Neural progenitor cell (in vitro differentiated cells): ENCODE data around the gene BTG2. TPM values are rescaled to one million over a fixed set of nuclear protein-coding genes. Genes with fewer than 3 reads are reported as not detected.

Experiments
- DNase-seq: peaks from one replicate; pipeline ENCODE4 v3.0.0-alpha.2; 2016; ENCODE audit warnings: low spot score
- H2AFZ ChIP-seq: fragments of 200-600 bp; sonication (generic); replicated peaks from 2 replicates; pipeline ENCODE4 v1.6.1; 2016; ENCODE audit warnings: antibody characterized with exemption
- H3F3A ChIP-seq: fragments of 200-600 bp; sonication (generic); 2 replicates; pipeline ENCODE4 v1.6.1; 2016; ENCODE audit warnings: antibody characterized with exemption, low read depth
- H3K27ac ChIP-seq: fragments of 200-600 bp; sonication (generic); 2 replicates; pipeline ENCODE4 v1.5.1; 2016; ENCODE audit warnings: mild to moderate bottlenecking
- H3K27me3 ChIP-seq: fragments of 200-600 bp; sonication (generic); 2 replicates; pipeline ENCODE4 v1.6.1; 2016; ENCODE audit warnings: mild to moderate bottlenecking, moderate library complexity
- H3K36me3 ChIP-seq: fragments of 200-600 bp; sonication (generic); 2 replicates; pipeline ENCODE4 v1.5.1; 2016
- H3K4me1 ChIP-seq: fragments of 200-600 bp; sonication (generic); 2 replicates; pipeline ENCODE4 v1.6.1; 2016; ENCODE audit warnings: mixed run types
- H3K4me2 ChIP-seq: fragments of 200-600 bp; sonication (generic); 2 replicates; pipeline ENCODE4 v1.6.1; 2016
- H3K4me3 ChIP-seq: fragments of 200-600 bp; sonication (generic); 2 replicates; pipeline ENCODE4 v1.5.1; 2016
- H3K79me2 ChIP-seq: fragments of 200-600 bp; sonication (generic); 2 replicates; pipeline ENCODE4 v1.6.1; 2016; ENCODE audit warnings: low read depth
- H3K9ac ChIP-seq: fragments of 200-600 bp; sonication (generic); 2 replicates; pipeline ENCODE4 v1.6.1; 2016
- H3K9me3 ChIP-seq: fragments of 200-600 bp; sonication (generic); 2 replicates; pipeline ENCODE4 v1.5.1; 2016; ENCODE audit warnings: low read depth
- H4K20me1 ChIP-seq: fragments of 200-600 bp; sonication (generic); 2 replicates; pipeline ENCODE4 v1.6.1; 2016; ENCODE audit warnings: low read depth
- H3K27ac Mint-ChIP-seq: 3 replicates; pipeline ENCODE4 v1.8.0; 2021; ENCODE audit warnings: mixed read lengths
- H3K27me3 Mint-ChIP-seq: 2 replicates; pipeline ENCODE4 v1.8.0; 2022; ENCODE audit warnings: low read depth, mild to moderate bottlenecking, inconsistent platforms, moderate library complexity, mixed read lengths; ENCODE audit not compliant: insufficient read depth
- H3K36me3 Mint-ChIP-seq: 3 replicates; pipeline ENCODE4 v1.8.0; 2021; ENCODE audit warnings: mixed read lengths
- H3K4me1 Mint-ChIP-seq: 3 replicates; pipeline ENCODE4 v1.8.0; 2021; ENCODE audit warnings: mixed read lengths
- H3K4me3 Mint-ChIP-seq: 3 replicates; pipeline ENCODE4 v1.8.0; 2021; ENCODE audit warnings: mild to moderate bottlenecking, moderate library complexity, mixed read lengths
- H3K9me3 Mint-ChIP-seq: 3 replicates; pipeline ENCODE4 v1.8.0; 2020; ENCODE audit warnings: mixed read lengths
- EZH2 ChIP-seq: fragments of 200-600 bp; sonication (generic); IDR thresholded peaks from 2 replicates; pipeline ENCODE4 v1.6.1; 2017; ENCODE audit warnings: antibody characterized with exemption, mild to moderate bottlenecking, moderate library complexity
- EZH2phosphoT487 ChIP-seq: fragments of 200-600 bp; sonication (generic); IDR thresholded peaks from 2 replicates; pipeline ENCODE4 v1.6.1; 2017; ENCODE audit warnings: antibody characterized with exemption
- total RNA-seq: library from RNA; depleted of rRNA; stranded (reverse); fragments of >200 nt; gene quantifications from 2 replicates; pipeline ENCODE4 v1.2.3, GENCODE V29; 2015; ENCODE audit warnings: low replicate concordance
- TF ChIP-seq, protein P1 (sequence below): fragments of 200-600 bp; sonication (generic); IDR thresholded peaks from 2 replicates; pipeline ENCODE4 v1.5.1; 2017; ENCODE audit warnings: antibody characterized with exemption, mild to moderate bottlenecking

The BTG2 gene
- total RNA-seq, 1 donor from 2014 or later, result 26.5 TPM

DNA sequence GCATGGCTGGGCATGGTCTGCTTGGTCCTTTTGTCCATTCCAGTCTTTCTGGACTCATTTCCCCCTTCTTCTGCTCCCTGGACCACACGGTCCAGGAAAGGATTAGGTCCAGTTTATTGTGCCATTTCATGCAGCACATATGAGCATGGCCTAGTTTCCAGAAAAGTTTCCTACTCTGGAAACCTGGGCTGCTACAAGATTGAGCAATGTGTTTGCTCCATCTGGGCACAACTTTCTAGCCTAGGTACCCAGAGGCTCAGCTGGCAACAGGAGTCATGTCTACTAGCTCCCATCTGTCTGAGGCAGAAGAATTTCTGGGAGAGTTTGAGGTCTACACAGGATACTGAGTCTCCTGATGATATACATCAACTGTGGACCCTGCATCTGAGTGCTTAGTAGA, 30.8 kb downstream of the BTG2 start:
- H3K4me3 Mint-ChIP-seq, result no peak overlapping the region
- no peaks in the 10 kb centered on the region for H3K9me3 Mint-ChIP-seq
- H4K20me1 ChIP-seq, result no peaks in the 10 kb centered on the region
- no peak overlapping the region for H3K27ac ChIP-seq
- TF ChIP-seq EZH2 (no peak), EZH2phosphoT487 (no peak)
- TF ChIP-seq, protein P1, sequence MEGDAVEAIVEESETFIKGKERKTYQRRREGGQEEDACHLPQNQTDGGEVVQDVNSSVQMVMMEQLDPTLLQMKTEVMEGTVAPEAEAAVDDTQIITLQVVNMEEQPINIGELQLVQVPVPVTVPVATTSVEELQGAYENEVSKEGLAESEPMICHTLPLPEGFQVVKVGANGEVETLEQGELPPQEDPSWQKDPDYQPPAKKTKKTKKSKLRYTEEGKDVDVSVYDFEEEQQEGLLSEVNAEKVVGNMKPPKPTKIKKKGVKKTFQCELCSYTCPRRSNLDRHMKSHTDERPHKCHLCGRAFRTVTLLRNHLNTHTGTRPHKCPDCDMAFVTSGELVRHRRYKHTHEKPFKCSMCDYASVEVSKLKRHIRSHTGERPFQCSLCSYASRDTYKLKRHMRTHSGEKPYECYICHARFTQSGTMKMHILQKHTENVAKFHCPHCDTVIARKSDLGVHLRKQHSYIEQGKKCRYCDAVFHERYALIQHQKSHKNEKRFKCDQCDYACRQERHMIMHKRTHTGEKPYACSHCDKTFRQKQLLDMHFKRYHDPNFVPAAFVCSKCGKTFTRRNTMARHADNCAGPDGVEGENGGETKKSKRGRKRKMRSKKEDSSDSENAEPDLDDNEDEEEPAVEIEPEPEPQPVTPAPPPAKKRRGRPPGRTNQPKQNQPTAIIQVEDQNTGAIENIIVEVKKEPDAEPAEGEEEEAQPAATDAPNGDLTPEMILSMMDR, result no peak
- peak overlapping the region; percentile 18 for H2AFZ ChIP-seq
- peaks cover 17% of the 10 kb centered on the region for H3K27me3 ChIP-seq
- no peak for DNase-seq
- H3K4me3 ChIP-seq, result no peak overlapping the region
- H3K27ac Mint-ChIP-seq, result no peak overlapping the region
- H3K36me3 ChIP-seq, result no peaks in the 10 kb centered on the region
- peaks cover 12% of the 10 kb centered on the region for H3K27me3 Mint-ChIP-seq
- H3K79me2 ChIP-seq, result no peaks in the 10 kb centered on the region
- no peaks in the 10 kb centered on the region for H3K36me3 Mint-ChIP-seq
- peaks cover 11% of the 10 kb centered on the region for H3K4me1 Mint-ChIP-seq
- peaks cover 3% of the 10 kb centered on the region for H3K4me1 ChIP-seq
- H3K4me2 ChIP-seq, result no peak overlapping the region
- H3K9me3 ChIP-seq, result no peaks in the 10 kb centered on the region
- no peaks in the 10 kb centered on the region for H3F3A ChIP-seq
- H3K9ac ChIP-seq, result no peak overlapping the region

DNA sequence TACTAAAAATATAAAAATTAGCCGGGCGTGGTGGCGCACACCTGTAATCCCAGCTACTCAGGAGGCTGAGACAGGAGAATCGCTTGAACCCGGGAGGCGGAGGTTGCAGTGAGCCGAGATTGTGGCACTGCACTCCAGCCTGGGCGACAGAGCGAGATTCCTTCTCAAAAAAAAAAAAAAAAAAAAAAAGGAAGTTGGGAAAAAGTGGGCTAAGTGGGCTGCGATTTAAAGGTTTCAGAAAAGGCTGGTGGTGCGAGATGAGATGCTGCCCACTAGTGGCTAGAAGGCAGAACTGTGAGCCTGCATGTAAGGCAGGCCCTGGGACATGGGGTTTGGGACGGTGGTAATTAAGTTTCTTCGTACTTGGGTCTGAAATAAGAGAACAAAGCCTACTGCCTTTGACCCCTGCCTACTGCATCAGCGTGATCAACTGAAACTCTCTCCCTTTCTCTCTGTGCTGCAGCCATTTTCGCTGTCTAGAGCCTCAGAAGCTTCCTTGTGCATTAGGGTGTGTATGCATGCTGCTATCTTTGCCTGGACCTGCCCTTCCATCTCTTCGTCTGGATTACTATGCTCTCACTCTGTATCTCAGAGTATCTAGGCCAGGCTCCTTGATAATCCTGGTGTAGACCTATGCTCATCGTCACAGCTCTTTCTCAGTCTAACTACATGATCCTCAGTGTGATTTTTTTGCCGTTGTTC, 33.2 kb downstream of the BTG2 start:
- H3K9me3 Mint-ChIP-seq, result no peaks in the 10 kb centered on the region
- H3F3A ChIP-seq, result no peaks in the 10 kb centered on the region
- H3K4me1 ChIP-seq, result peaks cover 3% of the 10 kb centered on the region
- no peaks in the 10 kb centered on the region for H3K9me3 ChIP-seq
- peaks cover 16% of the 10 kb centered on the region for H3K27me3 ChIP-seq
- H3K36me3 ChIP-seq, result no peaks in the 10 kb centered on the region
- H3K9ac ChIP-seq, result no peak overlapping the region
- H3K4me3 Mint-ChIP-seq, result no peak overlapping the region
- H3K27ac ChIP-seq, result no peak overlapping the region
- H3K4me1 Mint-ChIP-seq, result peaks cover 25% of the 10 kb centered on the region
- H3K4me2 ChIP-seq, result no peak overlapping the region
- DNase-seq, result peak; percentile 80
- H2AFZ ChIP-seq, result no peak overlapping the region
- TF ChIP-seq, protein P1, result peak; percentile 78
- no peak for TF ChIP-seq EZH2phosphoT487
- H4K20me1 ChIP-seq, result no peaks in the 10 kb centered on the region
- H3K79me2 ChIP-seq, result no peaks in the 10 kb centered on the region
- no peak overlapping the region for H3K4me3 ChIP-seq
- H3K36me3 Mint-ChIP-seq, result no peaks in the 10 kb centered on the region
- peaks cover 13% of the 10 kb centered on the region for H3K27me3 Mint-ChIP-seq
- H3K27ac Mint-ChIP-seq, result no peak overlapping the region

DNA sequence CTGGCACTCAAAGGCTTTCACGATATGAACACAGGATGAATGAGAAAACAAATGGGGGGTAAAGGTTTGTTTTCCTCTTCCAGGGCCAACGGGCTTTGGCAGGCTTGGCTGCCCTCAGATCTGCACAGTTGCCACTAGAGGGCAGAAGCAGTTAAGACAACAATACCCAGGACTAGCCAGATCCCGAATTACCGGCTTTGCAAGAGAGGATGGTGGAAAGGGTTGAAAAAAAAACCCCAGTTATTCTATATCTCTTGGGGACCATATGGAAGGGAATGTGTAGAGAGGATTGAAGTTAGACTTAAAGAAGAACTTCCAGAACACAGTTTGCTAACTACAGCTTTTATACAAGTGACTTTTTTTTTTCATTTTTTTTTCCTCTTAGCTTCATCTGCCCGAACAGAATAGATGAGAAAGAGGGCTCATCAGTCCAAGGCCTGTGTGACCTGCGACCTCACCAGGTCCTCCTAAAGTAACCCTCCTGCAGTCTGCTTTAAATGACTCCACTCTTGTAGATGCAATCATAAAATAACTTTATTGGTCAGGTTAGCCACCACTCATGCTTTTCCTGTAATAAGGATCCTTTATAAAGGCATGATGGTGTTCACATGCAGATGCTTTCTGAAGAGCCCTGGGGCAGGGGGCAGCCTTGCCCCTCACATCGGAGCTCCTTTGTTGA, 34.9 kb downstream of the BTG2 start:
- Histone ChIP-seq H3K36me3 (no peaks in the 10 kb centered on the region), H4K20me1 (no peaks in the 10 kb centered on the region), H3K27me3 (peaks cover 16% of the 10 kb centered on the region), H3K9me3 (no peaks in the 10 kb centered on the region), H2AFZ (no peak overlapping the region), H3K27ac (no peak overlapping the region), H3K4me2 (no peak overlapping the region), H3K4me3 (no peak overlapping the region), H3K9ac (no peak overlapping the region), H3K79me2 (no peaks in the 10 kb centered on the region), H3K4me1 (peaks cover 3% of the 10 kb centered on the region), H3F3A (no peaks in the 10 kb centered on the region)
- Mint-ChIP-seq H3K9me3 (no peaks in the 10 kb centered on the region), H3K4me3 (peak overlapping the region; percentile 36), H3K27me3 (peaks cover 13% of the 10 kb centered on the region), H3K36me3 (no peaks in the 10 kb centered on the region), H3K27ac (no peak overlapping the region), H3K4me1 (peaks cover 25% of the 10 kb centered on the region)
- peak; percentile 57 for TF ChIP-seq EZH2
- TF ChIP-seq EZH2phosphoT487, result no peak
- TF ChIP-seq, protein P1, result peak; percentile 93
- DNase-seq, result peak; percentile 94
